T-helper 1 cell (primary cell): ENCODE measurements around the gene SAMD7.

Source experiments
- DNase-seq, 5 donors: peaks; one replicate each; pipeline ENCODE4 v3.0.0-alpha.2; 2012 to 2020
- total RNA-seq, 4 donors: gene quantifications; one replicate each; lab custom pipeline; 2026; lab: John Stamatoyannopoulos, UW

Gene SAMD7
- total RNA-seq: 0 to 0.27 (median 0) reads per million in 4 donors

- DNase-seq: no peak
Observed at GRCh38 chr3:169911272-169911671, at the start of gene SAMD7. Gene SAMD7 (plus strand): TSS chr3:169911572. CDS start chr3:169919499, 7,927 bp downstream.

- no peak for DNase-seq
Observed at GRCh38 chr3:169861871-169862270, 49.5 kb upstream of the SAMD7 start.

GRCh38 chr3:169863458-169863899, 47.9 kb upstream of the SAMD7 start:
- peak; percentile 27 to 72 (median 49) for DNase-seq

GRCh38 chr3:169864270-169864669, 47.1 kb upstream of the SAMD7 start:
- no peak for DNase-seq

- DNase-seq: peak in 1 of 5 donors; percentile 50
Observed at GRCh38 chr3:169865176-169865767, 46.1 kb upstream of the SAMD7 start.

- no peak for DNase-seq
Observed at GRCh38 chr3:169867584-169868210, 43.7 kb upstream of the SAMD7 start.

- no peak for DNase-seq
Observed at GRCh38 chr3:169868369-169868768, 43.0 kb upstream of the SAMD7 start.

GRCh38 chr3:169869484-169870220, 41.7 kb upstream of the SAMD7 start, which contains the start of gene LRRC31:
Gene LRRC31 (minus strand): TSS chr3:169869935. CDS start chr3:169869807, 128 bp downstream.
- no peak for DNase-seq

- peak in 1 of 5 donors; percentile 28 for DNase-seq
Observed at GRCh38 chr3:169871129-169871886, 40.1 kb upstream of the SAMD7 start.

GRCh38 chr3:169879013-169879557, 32.3 kb upstream of the SAMD7 start:
- DNase-seq: no peak

- DNase-seq: no peak
Observed at GRCh38 chr3:169879845-169880575, 31.4 kb upstream of the SAMD7 start.

- no peak for DNase-seq
Observed at GRCh38 chr3:169880576-169881250, 30.7 kb upstream of the SAMD7 start.

GRCh38 chr3:169886671-169887070, 24.7 kb upstream of the SAMD7 start:
- no peak for DNase-seq

- DNase-seq: no peak
Observed at GRCh38 chr3:169891886-169892285, 19.5 kb upstream of the SAMD7 start.

- no peak for DNase-seq
Observed at GRCh38 chr3:169894110-169894509, 17.3 kb upstream of the SAMD7 start.

GRCh38 chr3:169895072-169895471, 16.3 kb upstream of the SAMD7 start:
- no peak for DNase-seq

GRCh38 chr3:169897284-169897683, 14.1 kb upstream of the SAMD7 start:
- no peak for DNase-seq

GRCh38 chr3:169901453-169901852, 9.9 kb upstream of the SAMD7 start:
- no peak for DNase-seq

- no peak for DNase-seq
Observed at GRCh38 chr3:169905404-169905803, 6.0 kb upstream of the SAMD7 start.

GRCh38 chr3:169907476-169907875, 3.9 kb upstream of the SAMD7 start:
- no peak for DNase-seq

- DNase-seq: no peak
Observed at GRCh38 chr3:169907944-169908343, 3.4 kb upstream of the SAMD7 start.
